Glutamatergic neuron (in vitro differentiated cells): ENCODE measurements around the gene COX7A1. TPM values are rescaled to one million over a fixed set of nuclear protein-coding genes. Genes with fewer than 3 reads are reported as not detected.
A peak's percentile ranks its signal among the peaks of the same experiment; 100 is the strongest.

ENCODE experiments used
- DNase-seq: peaks from one replicate; pipeline ENCODE4 v3.0.0; 2022
- H3K27ac Mint-ChIP-seq: one replicate; pipeline ENCODE4 v1.8.0; 2020; ENCODE audit warnings: mild to moderate bottlenecking, mixed read lengths, inconsistent platforms; ENCODE audit not compliant: unreplicated experiment
- H3K27me3 Mint-ChIP-seq: one replicate; pipeline ENCODE4 v1.8.0; 2020; ENCODE audit warnings: mild to moderate bottlenecking, moderate library complexity, mixed read lengths, inconsistent platforms; ENCODE audit not compliant: unreplicated experiment
- H3K36me3 Mint-ChIP-seq: one replicate; pipeline ENCODE4 v1.8.0; 2020; ENCODE audit warnings: mild to moderate bottlenecking, mixed read lengths, inconsistent platforms; ENCODE audit not compliant: unreplicated experiment
- H3K4me1 Mint-ChIP-seq: one replicate; pipeline ENCODE4 v1.8.0; 2020; ENCODE audit warnings: mild to moderate bottlenecking, low read depth, mixed read lengths, inconsistent platforms; ENCODE audit not compliant: unreplicated experiment
- H3K4me3 Mint-ChIP-seq: one replicate; pipeline ENCODE4 v1.8.0; 2020; ENCODE audit warnings: mild to moderate bottlenecking, mixed read lengths, inconsistent platforms; ENCODE audit not compliant: unreplicated experiment
- H3K9me3 Mint-ChIP-seq: one replicate; pipeline ENCODE4 v1.8.0; 2020; ENCODE audit warnings: mild to moderate bottlenecking, moderate library complexity, mixed read lengths, inconsistent platforms; ENCODE audit not compliant: unreplicated experiment
- CTCF ChIP-seq: fragments of 200-600 bp; sonication (generic); IDR thresholded peaks from one replicate; pipeline ENCODE4 v1.5.0; 2021; ENCODE audit not compliant: partially characterized antibody, unreplicated experiment
- total RNA-seq: library from RNA; stranded (reverse); fragmentation: NEBNext Ultra II Directional; extraction: Animal tissue kit (Norgen Biotek cat#: 25700); gene quantifications from one replicate; pipeline ENCODE4 v1.2.1, GENCODE V29; 2021; ENCODE audit not compliant: unreplicated experiment

Gene COX7A1
- total RNA-seq, 1 donor from 2014 or later = 62.3 TPM

- H3K27ac Mint-ChIP-seq = peak overlapping the region; percentile 31
Measured at GRCh38 chr19:36106441-36106840, 45.8 kb downstream of the COX7A1 start.

DNA sequence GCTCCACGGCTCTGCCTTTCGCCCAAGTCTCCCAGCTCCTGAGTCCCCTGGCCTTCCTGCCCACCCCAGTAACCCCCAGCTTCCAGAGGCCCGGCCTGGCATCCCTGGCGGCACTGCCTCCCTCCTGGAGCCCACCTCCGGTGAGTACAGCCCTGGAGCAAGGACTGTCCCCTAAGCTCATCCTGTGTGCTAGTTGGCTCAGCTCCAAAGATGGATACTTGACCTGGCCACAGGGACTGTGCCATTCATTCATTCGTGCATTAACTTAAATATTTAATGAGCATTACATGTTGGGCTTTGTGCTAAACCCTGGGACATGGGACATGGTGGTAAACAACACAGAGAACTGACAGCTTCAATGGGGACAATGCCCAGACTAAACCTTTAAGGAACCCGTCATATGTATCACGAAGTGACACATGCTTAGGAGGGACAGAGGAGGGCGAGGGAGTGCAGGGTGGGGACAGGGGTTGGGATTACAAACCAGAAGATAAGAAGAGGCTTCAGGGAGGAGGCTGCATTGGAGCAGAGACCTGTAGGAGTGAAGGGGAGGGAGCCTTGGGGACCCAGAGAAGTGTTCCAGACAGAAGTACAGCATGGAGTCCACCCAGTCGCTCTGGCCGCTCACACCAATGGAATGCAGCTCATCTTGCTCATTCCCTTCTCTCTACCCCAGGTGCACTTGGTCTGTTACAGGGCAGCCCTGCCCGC lies 48.2 kb downstream of the COX7A1 start:
- Mint-ChIP-seq H3K27me3 (peaks cover 5% of the 10 kb centered on the region), H3K36me3 (no peaks in the 10 kb centered on the region), H3K4me1 (no peaks in the 10 kb centered on the region), H3K4me3 (no peak overlapping the region), H3K9me3 (peaks cover 5% of the 10 kb centered on the region), H3K27ac (no peak overlapping the region)
- TF ChIP-seq CTCF = no peak
- no peak for DNase-seq

More at GRCh38 chr19:36106441-36106840, 45.8 kb downstream of the COX7A1 start:
- TF ChIP-seq CTCF = no peak
- peaks cover 5% of the 10 kb centered on the region for H3K27me3 Mint-ChIP-seq
- DNase-seq = no peak
- H3K4me3 Mint-ChIP-seq = no peak overlapping the region
- H3K9me3 Mint-ChIP-seq = peaks cover 5% of the 10 kb centered on the region
- H3K4me1 Mint-ChIP-seq = peaks cover 4% of the 10 kb centered on the region
- no peaks in the 10 kb centered on the region for H3K36me3 Mint-ChIP-seq

DNA sequence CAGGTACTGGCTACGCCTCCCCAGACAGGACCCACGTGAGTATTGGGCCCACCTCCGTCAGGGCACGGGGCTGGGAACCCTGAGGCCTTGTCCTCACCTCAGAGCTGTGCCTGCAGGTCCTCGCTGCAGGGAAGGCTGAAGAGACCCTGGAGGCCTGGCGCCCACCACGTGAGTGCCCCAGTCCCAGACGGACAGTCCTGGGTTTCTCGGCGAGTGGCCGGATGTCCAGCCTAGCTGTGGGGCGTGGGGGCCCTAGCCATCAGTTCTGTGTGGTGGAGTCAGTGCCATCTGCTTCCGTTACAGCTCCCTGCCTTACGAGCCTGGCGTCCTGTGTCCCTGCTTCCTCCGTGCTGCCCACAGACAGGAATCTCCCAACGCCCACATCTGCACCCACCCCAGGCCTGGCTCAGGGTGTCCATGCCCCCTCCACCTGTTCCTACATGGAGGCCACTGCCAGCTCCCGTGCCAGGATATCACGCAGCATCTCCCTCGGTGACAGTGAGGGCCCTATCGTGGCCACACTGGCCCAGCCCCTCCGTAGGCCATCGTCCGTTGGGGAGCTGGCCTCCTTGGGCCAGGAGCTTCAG lies 49.1 kb downstream of the COX7A1 start:
- H3K27ac Mint-ChIP-seq = no peak overlapping the region
- peaks cover 5% of the 10 kb centered on the region for H3K27me3 Mint-ChIP-seq
- H3K4me1 Mint-ChIP-seq = no peaks in the 10 kb centered on the region
- peaks cover 5% of the 10 kb centered on the region for H3K9me3 Mint-ChIP-seq
- H3K4me3 Mint-ChIP-seq = no peak overlapping the region
- TF ChIP-seq CTCF = no peak
- DNase-seq = no peak
- no peaks in the 10 kb centered on the region for H3K36me3 Mint-ChIP-seq

GRCh38 chr19:36101550-36102327 lies 50.5 kb downstream of the COX7A1 start:
- H3K4me1 Mint-ChIP-seq = no peaks in the 10 kb centered on the region
- peaks cover 6% of the 10 kb centered on the region for H3K9me3 Mint-ChIP-seq
- peaks cover 5% of the 10 kb centered on the region for H3K27me3 Mint-ChIP-seq
- H3K27ac Mint-ChIP-seq = no peak overlapping the region
- no peaks in the 10 kb centered on the region for H3K36me3 Mint-ChIP-seq
- no peak for TF ChIP-seq CTCF
- DNase-seq = no peak
- no peak overlapping the region for H3K4me3 Mint-ChIP-seq

Other genes starting within 250 kb of the COX7A1 start
- not detected for gene HCST, start 249.9 kb downstream of the COX7A1 start, total RNA-seq
- not detected for gene TYROBP, start 244.2 kb downstream of the COX7A1 start, total RNA-seq
- 40.6 TPM for gene LRFN3, start 216.1 kb downstream of the COX7A1 start, total RNA-seq
- 17.7 TPM for gene SDHAF1, start 157.3 kb downstream of the COX7A1 start, total RNA-seq
- 2.0 TPM for gene SYNE4, start 143.6 kb downstream of the COX7A1 start, total RNA-seq
- gene ALKBH6, start 138.2 kb downstream of the COX7A1 start, total RNA-seq = 29.5 TPM
- gene CLIP3, start 119.6 kb downstream of the COX7A1 start, total RNA-seq = 146 TPM
- 10.1 TPM for gene THAP8, start 98.2 kb downstream of the COX7A1 start, total RNA-seq
- gene WDR62, start 97.5 kb downstream of the COX7A1 start, total RNA-seq = 5.5 TPM
- gene OVOL3, start 41.3 kb downstream of the COX7A1 start, total RNA-seq = not detected
- gene POLR2I, start 37.6 kb downstream of the COX7A1 start, total RNA-seq = 79.2 TPM
- 337 TPM for gene TBCB, start 37.0 kb downstream of the COX7A1 start, total RNA-seq
- 478 TPM for gene CAPNS1, start 12.4 kb downstream of the COX7A1 start, total RNA-seq
- gene ZNF565, start 62.2 kb upstream of the COX7A1 start, total RNA-seq = 5.6 TPM
- 59.6 TPM for gene ZNF146, start 62.7 kb upstream of the COX7A1 start, total RNA-seq
- gene ZFP14, start 226.8 kb upstream of the COX7A1 start, total RNA-seq = 14.3 TPM